K562 (cell line): ENCODE results near the gene STON2. TPM values are rescaled to one million over a fixed set of nuclear protein-coding genes. Genes with fewer than 3 reads are reported as not detected.

ENCODE experiments used
- HDAC8 ChIP-seq: fragments of 450-650 bp; IDR thresholded peaks from 2 replicates; pipeline ENCODE4 v1.6.1; 2016; ENCODE audit warnings: mild to moderate bottlenecking, missing genetic modification characterization, moderate library complexity, missing compliant biosample characterization
- ZNF263 ChIP-seq: sonication (generic); formaldehyde crosslinking; IDR thresholded peaks from 2 replicates; pipeline ENCODE4 v1.8.0; 2022; ENCODE audit warnings: mild to moderate bottlenecking, missing genetic modification reagents, borderline replicate concordance
- polyA plus RNA-seq, 8 experiments: library from polyadenylated mRNA; depleted of rRNA in 4 of 8; stranded (reverse) in 5 of 8; unstranded in 3 of 8; fragments of >200 nt; fragmentation: Nextera tagmentation in 2 of 8; fragmentation: Illumina TruSeq in 1 of 8; extraction: Ambion mirVana in 2 of 8; extraction: Trizol in 1 of 8; gene quantifications; 2 replicates each; pipeline versions ENCODE4 v1.2.1 to v1.2.3, GENCODE V29; 2011 to 2014; ENCODE audit warnings: inconsistent platforms in 1 of 8, missing spikeins in 1 of 8
- total RNA-seq, 7 experiments: library from RNA; depleted of rRNA in 6 of 7; stranded (reverse); fragments of >200 nt in 6 of 7; fragmentation: Illumina TruSeq in 2 of 7; extraction: Trizol in 2 of 7; gene quantifications; 2 replicates each; pipeline versions ENCODE4 v1.2.1 to v1.2.3, GENCODE V29; 2011 to 2021; ENCODE audit warnings: low replicate concordance in 1 of 7
- TF ChIP-seq, protein P1 (sequence below), 2 experiments: IDR thresholded peaks; 2 replicates each; pipeline ENCODE4 v1.6.1; 2012; ENCODE audit warnings: improper control_type of control experiment in 2 of 2, low read depth in 2 of 2, low read length in 2 of 2, borderline replicate concordance in 1 of 2
- TF ChIP-seq, protein P2 (sequence below), 3 experiments: fragments of 200-800 bp in 1 of 3; sonication (Bioruptor generic) in 1 of 3; sonication (generic) in 1 of 3; formaldehyde crosslinking in 1 of 3; IDR thresholded peaks; 2 replicates each; pipeline versions ENCODE4 v1.6.1 to v1.8.0; 2016 to 2022; ENCODE audit warnings: mild to moderate bottlenecking in 2 of 3, missing compliant biosample characterization in 2 of 3, missing genetic modification characterization in 2 of 3, missing genetic modification reagents in 1 of 3
- TF ChIP-seq, protein P3 (sequence below): IDR thresholded peaks from 2 replicates; pipeline ENCODE4 v1.6.1; 2012; ENCODE audit warnings: low read depth, low read length, improper control_type of control experiment, borderline replicate concordance

Gene STON2
- total and polyA plus RNA-seq, 9 of the 15 experiments (the other 6 are each of a cell fraction or from before 2014, with no cell fraction given) = 7.8 to 99.3 (median 53.5) TPM

- TF ChIP-seq, protein P1, sequence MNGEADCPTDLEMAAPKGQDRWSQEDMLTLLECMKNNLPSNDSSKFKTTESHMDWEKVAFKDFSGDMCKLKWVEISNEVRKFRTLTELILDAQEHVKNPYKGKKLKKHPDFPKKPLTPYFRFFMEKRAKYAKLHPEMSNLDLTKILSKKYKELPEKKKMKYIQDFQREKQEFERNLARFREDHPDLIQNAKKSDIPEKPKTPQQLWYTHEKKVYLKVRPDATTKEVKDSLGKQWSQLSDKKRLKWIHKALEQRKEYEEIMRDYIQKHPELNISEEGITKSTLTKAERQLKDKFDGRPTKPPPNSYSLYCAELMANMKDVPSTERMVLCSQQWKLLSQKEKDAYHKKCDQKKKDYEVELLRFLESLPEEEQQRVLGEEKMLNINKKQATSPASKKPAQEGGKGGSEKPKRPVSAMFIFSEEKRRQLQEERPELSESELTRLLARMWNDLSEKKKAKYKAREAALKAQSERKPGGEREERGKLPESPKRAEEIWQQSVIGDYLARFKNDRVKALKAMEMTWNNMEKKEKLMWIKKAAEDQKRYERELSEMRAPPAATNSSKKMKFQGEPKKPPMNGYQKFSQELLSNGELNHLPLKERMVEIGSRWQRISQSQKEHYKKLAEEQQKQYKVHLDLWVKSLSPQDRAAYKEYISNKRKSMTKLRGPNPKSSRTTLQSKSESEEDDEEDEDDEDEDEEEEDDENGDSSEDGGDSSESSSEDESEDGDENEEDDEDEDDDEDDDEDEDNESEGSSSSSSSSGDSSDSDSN (IDR thresholded peaks at IDR 0.05; ENCODE audit: borderline replicate concordance in 1 of 2, low read depth in 2 of 2, low read length in 2 of 2) = no peak
- TF ChIP-seq HDAC8 (tag) = no peak
- TF ChIP-seq, protein P2, sequence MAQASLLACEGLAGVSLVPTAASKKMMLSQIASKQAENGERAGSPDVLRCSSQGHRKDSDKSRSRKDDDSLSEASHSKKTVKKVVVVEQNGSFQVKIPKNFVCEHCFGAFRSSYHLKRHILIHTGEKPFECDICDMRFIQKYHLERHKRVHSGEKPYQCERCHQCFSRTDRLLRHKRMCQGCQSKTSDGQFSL (CRISPR knock-in tag; IDR thresholded peaks at IDR 0.05) = no peak
- TF ChIP-seq, protein P2 (tag; IDR thresholded peaks at IDR 0.05) = no peak
- TF ChIP-seq ZNF263 = no peak
- TF ChIP-seq, protein P3, sequence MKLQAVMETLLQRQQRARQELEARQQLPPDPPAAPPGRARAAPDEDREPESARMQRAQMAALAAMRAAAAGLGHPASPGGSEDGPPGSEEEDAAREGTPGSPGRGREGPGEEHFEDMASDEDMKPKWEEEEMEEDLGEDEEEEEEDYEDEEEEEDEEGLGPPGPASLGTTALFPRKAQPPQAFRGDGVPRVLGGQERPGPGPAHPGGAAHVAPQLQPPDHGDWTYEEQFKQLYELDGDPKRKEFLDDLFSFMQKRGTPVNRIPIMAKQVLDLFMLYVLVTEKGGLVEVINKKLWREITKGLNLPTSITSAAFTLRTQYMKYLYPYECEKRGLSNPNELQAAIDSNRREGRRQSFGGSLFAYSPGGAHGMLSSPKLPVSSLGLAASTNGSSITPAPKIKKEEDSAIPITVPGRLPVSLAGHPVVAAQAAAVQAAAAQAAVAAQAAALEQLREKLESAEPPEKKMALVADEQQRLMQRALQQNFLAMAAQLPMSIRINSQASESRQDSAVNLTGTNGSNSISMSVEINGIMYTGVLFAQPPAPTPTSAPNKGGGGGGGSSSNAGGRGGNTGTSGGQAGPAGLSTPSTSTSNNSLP = no peak
- TF ChIP-seq, all 486 proteins: peak for 44
Observed at GRCh38 chr14:81435391-81436295, 35.5 kb upstream of the STON2 start (continued).
